Measurements from ENCODE around the gene FGF21.

GRCh38 chr19:48746110-48746509 lies 9.2 kb upstream of the FGF21 start:
- TF ChIP-seq CTCF (IDR thresholded peaks at IDR 0.05) (no peak), POLR2A (IDR thresholded peaks at IDR 0.05) (no peak), EP300 (IDR thresholded peaks at IDR 0.05; ENCODE audit: low read depth) (no peak), POLR2AphosphoS5 (IDR thresholded peaks at IDR 0.05) (no peak)
